DMS153 treated with DMSO at 0.1 percent for 48 hours (cell line): ENCODE measurements around the gene ABCC2.

Experiments
- DNase-seq: peaks from one replicate; lab custom pipeline; 2025; ENCODE audit not compliant: unreplicated experiment; lab: John Stamatoyannopoulos, UW

ABCC2 gene

GRCh38 chr10:99770408-99771045 lies 11.9 kb upstream of the ABCC2 start:
- no peak for DNase-seq

DNA sequence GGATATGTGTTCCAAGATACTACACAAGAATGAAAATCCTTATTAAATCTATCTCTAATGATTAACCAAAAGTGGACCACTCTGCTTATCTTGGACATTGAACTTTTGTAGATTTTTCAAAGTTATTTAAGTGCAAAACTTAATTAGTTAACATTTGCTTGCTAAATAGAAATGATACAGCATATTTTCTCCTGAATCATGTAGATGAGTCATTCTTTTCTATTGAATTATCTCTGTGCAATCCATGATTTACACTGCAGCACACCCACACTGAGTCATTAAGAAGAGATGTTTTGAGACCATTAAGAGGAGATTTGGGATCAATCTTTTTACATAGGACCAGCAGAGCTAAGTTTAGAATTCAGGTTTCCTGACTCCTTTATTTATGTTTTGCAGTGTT lies 6.6 kb upstream of the ABCC2 start:
- no peak for DNase-seq

DNA sequence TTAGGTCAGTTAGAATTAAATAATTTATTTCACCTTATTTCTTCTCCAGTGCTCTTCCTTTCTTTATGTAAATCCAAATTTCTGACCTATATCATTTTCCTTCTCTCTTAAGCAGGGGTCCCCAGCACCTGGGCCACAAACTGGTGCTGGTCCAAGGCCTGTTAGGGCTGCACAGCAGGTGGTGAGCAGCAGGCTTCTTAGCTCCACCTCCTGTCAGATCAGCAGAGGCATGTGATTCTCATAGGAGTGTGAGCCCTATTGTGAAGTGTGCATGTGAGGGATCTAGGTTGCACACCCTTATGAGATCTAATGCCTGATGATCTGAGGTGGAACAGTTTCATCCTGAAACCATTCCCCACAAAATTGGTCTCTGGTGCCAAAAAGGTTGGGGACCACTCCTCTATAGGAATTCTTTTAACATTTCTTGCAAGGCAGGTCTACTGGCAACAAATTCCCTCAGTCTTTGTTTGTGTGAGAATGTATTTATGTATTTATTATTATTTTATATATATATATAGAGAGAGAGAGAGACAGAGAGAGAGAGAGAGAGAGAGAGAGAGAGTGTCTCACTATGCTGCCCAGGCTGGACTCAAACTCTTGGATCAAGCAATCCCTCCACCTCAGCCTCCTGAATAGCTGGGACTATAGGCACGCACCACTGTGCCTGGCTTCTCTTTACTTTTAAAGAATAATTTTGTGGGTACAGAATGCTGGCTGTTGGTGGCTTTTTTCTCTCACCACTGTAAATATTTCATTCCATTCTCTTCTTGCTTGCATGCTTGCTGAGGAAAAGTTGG lies 4.3 kb upstream of the ABCC2 start:
- DNase-seq = no peak

- DNase-seq = no peak
Measured at GRCh38 chr10:99779335-99779734, 3.1 kb upstream of the ABCC2 start.

- DNase-seq = no peak
Measured at GRCh38 chr10:99781734-99782429, 558 bp upstream of the ABCC2 start.

- no peak for DNase-seq
Measured at GRCh38 chr10:99784016-99784726, 1.7 kb downstream of the ABCC2 start.

GRCh38 chr10:99784727-99785441 lies 2.4 kb downstream of the ABCC2 start:
- no peak for DNase-seq

GRCh38 chr10:99785646-99786045 lies 3.2 kb downstream of the ABCC2 start:
- DNase-seq = no peak

DNA sequence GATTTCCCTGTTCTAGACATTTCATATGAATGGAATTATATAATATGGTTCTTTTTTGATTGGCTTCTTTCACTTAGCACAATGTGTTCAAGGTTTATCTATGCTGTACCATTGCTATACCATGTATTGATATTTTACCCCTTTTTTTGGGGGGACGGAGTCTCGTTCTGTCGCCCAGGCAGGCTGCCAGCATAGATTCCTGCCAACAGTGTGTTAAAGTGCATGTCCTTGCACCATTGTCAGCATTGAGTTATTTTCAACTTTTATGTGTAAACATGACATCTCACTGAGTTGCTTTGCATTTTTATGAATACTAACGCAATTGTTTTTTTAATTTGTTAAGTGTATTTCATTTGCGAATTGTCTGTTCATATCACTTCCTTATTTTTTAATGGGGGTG lies 4.9 kb downstream of the ABCC2 start:
- DNase-seq = no peak

DNA sequence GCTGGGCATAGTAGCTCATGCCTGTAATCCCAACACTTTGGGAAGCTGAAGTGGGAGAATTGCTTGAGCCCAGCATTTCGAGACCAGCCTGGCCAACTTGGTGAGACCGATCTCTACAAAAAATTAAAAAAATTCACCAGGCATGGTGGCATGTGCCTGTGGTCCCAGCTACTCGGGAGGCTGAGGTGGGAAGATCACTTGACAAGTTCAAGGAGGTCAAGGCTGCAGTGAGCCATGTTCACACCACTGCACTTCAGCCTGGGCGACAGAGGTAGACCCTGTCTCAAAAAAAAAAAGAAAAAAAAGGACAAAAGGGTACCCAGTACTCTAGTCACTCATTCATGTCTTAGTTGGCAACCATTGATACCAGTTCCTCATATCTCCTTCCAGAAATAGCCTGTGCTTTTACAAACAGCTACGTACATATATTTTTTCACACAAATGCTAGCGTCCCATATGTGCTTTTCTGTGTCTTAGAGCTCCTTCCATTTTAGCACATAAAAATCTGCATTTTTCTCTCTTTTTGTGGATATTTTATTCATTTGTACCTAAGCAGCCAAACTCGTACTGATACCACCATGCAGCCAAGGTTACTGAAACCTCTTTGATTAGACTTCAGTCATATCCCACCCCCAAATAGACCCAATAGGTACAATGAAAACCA lies 5.5 kb downstream of the ABCC2 start:
- no peak for DNase-seq

GRCh38 chr10:99788598-99789256 lies 6.3 kb downstream of the ABCC2 start:
- no peak for DNase-seq

- DNase-seq = no peak
Measured at GRCh38 chr10:99791831-99792230, 9.4 kb downstream of the ABCC2 start.

GRCh38 chr10:99793819-99794218 lies 11.4 kb downstream of the ABCC2 start:
- DNase-seq = no peak

GRCh38 chr10:99796928-99797327 lies 14.5 kb downstream of the ABCC2 start:
- DNase-seq = no peak

GRCh38 chr10:99798031-99798430 lies 15.6 kb downstream of the ABCC2 start:
- DNase-seq = no peak

DNA sequence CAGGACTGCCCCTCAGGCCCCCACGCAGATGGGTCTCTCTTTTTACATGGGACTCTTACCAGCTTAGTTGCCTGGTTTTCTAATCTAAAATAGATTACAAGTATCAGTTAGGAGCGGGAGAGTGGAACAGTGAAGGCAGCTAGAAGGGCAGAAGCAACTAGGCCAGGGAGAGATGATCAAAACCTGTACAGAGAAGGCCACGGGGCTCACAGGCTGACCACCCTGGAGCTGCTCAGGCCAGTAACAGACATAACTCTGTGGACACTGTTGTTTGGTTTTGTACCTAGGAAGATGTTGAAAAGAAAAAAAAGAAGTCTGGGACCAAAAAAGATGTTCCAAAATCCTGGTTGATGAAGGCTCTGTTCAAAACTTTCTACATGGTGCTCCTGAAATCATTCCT lies 16.5 kb downstream of the ABCC2 start:
- no peak for DNase-seq

DNA sequence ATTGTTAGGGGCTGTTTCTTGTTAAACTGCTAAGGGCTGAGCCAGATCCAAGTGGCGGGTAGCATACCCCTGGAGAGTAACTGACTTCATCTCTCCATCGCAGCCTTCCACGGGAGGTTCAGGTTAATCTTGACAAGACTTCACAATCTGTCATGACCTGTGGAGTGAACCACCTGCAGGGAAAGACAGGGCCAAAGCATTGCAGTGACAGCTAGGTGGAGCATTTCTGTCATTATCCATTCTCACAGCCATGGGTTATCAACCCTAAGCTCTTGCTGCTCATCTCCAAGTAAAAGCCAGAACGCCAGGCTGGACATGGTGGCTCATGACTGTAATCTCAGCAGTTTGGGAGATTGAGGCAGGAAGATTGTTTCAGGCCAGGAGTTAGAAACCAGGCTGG lies 17.2 kb downstream of the ABCC2 start:
- DNase-seq = no peak

GRCh38 chr10:99804471-99804870 lies 22.0 kb downstream of the ABCC2 start:
- no peak for DNase-seq

DNA sequence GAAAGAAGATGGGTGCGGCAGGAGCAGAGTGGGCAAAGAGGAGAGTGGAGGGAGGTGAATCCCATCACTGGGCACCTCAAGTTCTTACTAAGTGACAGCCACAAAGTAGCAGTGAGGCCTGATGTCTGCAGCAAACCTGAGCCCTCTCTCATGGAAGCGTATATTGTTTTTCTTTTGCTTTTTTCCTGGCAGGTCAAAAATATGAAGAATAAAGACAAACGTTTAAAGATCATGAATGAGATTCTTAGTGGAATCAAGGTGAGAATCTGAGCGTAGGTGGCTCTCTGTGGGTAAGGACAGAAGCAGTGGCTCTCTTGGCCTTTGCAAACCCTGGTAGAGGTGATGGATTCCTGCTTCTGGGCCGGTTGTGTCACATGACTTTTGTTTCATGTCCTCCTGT lies 22.8 kb downstream of the ABCC2 start:
- no peak for DNase-seq

- no peak for DNase-seq
Measured at GRCh38 chr10:99806091-99806490, 23.7 kb downstream of the ABCC2 start.
